GM12874 (cell line): Measurements from ENCODE around the gene DCAF8L2.

ENCODE experiments used
- TF ChIP-seq, protein P1 (sequence below): IDR thresholded peaks from 2 replicates; pipeline ENCODE4 v1.5.1; 2011; ENCODE audit warnings: low read depth, mild to moderate bottlenecking, control low read depth, low read length, moderate library complexity; ENCODE audit not compliant: insufficient read depth

The DCAF8L2 gene

DNA sequence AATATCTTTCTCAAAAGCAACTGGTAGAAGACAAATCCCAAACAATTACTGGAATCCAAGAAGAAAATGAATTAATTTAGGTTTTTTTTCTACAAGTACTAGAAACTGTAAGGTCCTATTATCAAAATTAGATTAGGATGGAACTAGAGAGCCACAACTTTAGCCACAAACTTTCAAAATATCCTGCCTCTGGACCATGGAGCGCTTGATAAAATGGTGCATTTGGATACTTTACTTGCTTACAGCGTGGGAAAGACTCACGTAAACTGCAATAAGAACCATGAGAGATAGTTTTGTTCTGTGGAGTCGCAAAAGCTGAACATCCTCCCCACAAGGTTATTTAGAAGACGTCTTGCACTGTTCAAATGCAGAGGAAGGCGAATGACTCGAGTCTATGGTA, at the start of gene DCAF8L2:
DCAF8L2 (plus strand) TSS at position 301 of the 400 bp plus-strand sequence. CDS start 156,552 bp downstream, outside the sequence.
- TF ChIP-seq, protein P1, sequence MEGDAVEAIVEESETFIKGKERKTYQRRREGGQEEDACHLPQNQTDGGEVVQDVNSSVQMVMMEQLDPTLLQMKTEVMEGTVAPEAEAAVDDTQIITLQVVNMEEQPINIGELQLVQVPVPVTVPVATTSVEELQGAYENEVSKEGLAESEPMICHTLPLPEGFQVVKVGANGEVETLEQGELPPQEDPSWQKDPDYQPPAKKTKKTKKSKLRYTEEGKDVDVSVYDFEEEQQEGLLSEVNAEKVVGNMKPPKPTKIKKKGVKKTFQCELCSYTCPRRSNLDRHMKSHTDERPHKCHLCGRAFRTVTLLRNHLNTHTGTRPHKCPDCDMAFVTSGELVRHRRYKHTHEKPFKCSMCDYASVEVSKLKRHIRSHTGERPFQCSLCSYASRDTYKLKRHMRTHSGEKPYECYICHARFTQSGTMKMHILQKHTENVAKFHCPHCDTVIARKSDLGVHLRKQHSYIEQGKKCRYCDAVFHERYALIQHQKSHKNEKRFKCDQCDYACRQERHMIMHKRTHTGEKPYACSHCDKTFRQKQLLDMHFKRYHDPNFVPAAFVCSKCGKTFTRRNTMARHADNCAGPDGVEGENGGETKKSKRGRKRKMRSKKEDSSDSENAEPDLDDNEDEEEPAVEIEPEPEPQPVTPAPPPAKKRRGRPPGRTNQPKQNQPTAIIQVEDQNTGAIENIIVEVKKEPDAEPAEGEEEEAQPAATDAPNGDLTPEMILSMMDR, result no peak

DNA sequence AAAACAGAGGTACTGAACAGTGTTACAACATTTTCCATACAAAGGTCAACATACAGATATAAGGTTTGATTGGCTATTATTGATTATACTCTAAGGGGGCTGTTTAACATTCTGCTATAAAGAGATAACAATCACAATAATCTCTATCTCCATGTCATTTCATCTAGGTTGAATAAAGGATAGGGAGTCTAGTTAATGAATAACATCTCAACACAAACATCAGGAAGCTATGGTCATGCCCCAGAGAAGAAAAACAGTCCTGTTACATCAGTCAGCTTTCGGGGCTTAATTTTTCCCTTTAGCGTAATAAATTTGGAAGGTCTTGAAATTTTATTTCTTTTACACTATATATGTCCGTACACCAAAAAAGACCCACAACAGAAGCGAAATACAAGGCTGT, 41.5 kb upstream of the DCAF8L2 start:
- TF ChIP-seq, protein P1, result no peak

DNA sequence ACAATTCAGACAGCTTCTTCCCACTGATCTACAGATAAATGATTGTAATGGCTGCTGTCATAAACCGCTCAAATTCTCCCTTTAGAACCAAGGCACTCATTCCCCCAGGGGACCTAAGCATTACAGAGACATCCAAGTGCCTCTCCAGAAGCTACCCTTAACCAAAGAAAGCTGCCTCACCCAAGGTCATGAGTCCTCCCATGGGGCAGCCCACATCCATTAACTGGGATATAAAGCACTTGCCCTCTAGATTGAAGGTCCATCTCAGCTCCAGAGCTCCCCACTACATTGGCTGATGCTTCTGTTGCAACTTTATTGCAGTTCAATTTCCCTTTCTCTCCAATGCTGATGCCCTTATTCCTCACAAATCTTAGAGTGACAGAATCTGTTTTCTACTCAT, 40.5 kb upstream of the DCAF8L2 start:
- TF ChIP-seq, protein P1, result no peak

DNA sequence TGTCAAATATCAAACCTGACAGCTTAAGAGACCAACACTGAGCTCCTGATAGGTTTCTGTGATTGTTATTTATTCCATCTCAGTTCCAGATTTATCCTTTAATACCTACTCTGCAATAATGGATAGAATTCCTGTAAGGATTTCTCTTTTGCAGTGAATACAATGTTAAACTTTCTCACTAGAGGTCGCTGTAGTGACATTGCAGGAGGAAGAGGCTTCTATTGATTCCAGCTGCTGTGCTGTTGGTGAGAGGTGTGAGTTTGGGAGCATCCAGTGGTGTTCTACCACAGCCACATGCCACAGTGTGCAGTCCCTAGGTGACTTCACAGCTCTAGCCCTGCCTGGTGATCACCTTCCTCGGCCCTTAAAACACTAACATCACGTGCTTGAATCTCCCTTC, 34.6 kb upstream of the DCAF8L2 start:
- TF ChIP-seq, protein P1, result peak; percentile 28; the same call in 1 of the 2 replicates

DNA sequence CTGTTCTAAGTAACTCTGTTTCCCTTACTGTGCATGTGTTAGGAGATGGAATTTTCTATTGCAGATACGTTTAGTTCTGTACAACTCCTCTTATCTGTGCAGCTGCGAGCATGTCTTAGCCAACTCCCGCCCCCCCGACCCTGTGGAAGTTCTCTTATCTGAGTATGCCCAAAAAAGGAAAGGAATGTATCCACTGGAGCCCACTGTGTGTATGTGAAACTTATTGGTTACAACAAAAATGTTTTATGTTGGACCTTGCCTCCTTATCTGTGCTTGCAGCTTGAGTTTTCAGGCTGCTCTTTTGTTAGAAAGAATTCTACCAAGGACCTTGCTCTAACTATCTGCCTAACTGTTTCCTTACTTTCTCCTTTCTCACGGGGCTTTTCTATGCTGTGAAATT, 24.2 kb upstream of the DCAF8L2 start:
- TF ChIP-seq, protein P1, result no peak

DNA sequence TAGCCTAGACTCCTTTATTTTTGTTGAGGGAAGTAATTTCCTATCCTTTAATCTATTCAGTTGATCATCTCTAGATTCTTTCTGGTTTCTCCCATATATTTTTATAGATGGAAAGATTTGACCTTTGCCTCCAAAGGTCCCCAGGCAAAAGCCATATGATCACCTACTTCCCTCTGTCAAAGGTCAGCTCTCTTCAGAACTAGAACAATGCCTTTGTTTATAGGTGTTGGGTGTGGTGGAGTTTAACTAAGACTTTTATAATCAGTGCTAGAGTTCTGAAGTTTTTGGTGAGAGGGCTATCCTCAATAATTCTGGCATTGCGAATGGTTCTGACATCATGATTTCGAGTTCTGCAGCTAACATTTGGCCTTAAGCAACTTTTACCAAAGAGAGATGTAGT, 19.0 kb upstream of the DCAF8L2 start:
- TF ChIP-seq, protein P1, result no peak

DNA sequence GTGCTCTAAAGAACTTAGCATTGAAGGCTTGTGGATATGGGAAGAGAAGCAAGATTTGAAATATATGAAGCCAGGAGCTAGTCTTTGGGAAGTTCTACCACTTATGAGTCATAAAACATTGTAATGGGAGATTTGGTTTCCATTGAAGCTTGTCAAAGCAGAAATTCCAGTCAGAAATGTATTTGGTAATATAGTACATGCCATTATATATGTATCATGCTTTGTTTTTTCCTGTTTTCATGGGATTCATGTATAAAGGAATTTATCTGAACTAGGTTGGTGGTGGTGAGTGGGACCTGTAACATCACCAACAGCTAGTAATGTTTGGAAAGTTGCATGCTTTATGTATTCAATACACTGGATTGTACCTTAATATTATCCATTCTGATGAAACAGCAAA, 14.6 kb upstream of the DCAF8L2 start:
- TF ChIP-seq, protein P1, result no peak
